Nephron progenitor cell (in vitro differentiated cells): ENCODE measurements around the gene KRTAP10-10.

Source experiments
- DNase-seq: peaks from one replicate; pipeline ENCODE4 v3.0.0; 2021
- H3K27ac Mint-ChIP-seq: 2 replicates; pipeline ENCODE4 v1.8.0; 2021; ENCODE audit warnings: mild to moderate bottlenecking, moderate library complexity, mixed read lengths
- H3K27me3 Mint-ChIP-seq: 2 replicates; pipeline ENCODE4 v1.8.0; 2021; ENCODE audit warnings: mild to moderate bottlenecking, low read depth, mixed read lengths; ENCODE audit not compliant: poor library complexity
- H3K36me3 Mint-ChIP-seq: 2 replicates; pipeline ENCODE4 v1.8.0; 2021; ENCODE audit warnings: low read depth, mixed read lengths
- H3K4me1 Mint-ChIP-seq: 2 replicates; pipeline ENCODE4 v1.8.0; 2021; ENCODE audit warnings: mixed read lengths
- H3K4me3 Mint-ChIP-seq: 2 replicates; pipeline ENCODE4 v1.8.0; 2021; ENCODE audit warnings: mild to moderate bottlenecking, moderate library complexity, mixed read lengths
- H3K9me3 Mint-ChIP-seq: 2 replicates; pipeline ENCODE4 v1.8.0; 2021; ENCODE audit warnings: mild to moderate bottlenecking, moderate library complexity, mixed read lengths
- CTCF ChIP-seq: fragments of 200-600 bp; sonication (generic); IDR thresholded peaks from 2 replicates; pipeline ENCODE4 v1.5.0; 2021; ENCODE audit warnings: antibody characterized with exemption

The KRTAP10-10 gene

GRCh38 chr21:44592446-44593311 lies 44.5 kb upstream of the KRTAP10-10 start, which contains the start of gene KRTAP10-6:
TSS of gene KRTAP10-6 (minus strand) at chr21:44592505. CDS start at chr21:44592484, 21 bp downstream.
- peak within 1 kb of the TSS; percentile 92 for H3K27ac Mint-ChIP-seq
- no peak for DNase-seq
- peaks cover under 1% of the 10 kb centered on the region for H3K36me3 Mint-ChIP-seq
- TF ChIP-seq CTCF, result no peak
- peaks cover 35% of the 10 kb centered on the region for H3K4me1 Mint-ChIP-seq
- H3K4me3 Mint-ChIP-seq, result no peak within 1 kb of the TSS
- peaks cover 4% of the 10 kb centered on the region for H3K27me3 Mint-ChIP-seq
- H3K9me3 Mint-ChIP-seq, result peaks cover 11% of the 10 kb centered on the region

GRCh38 chr21:44593598-44594405 lies 43.4 kb upstream of the KRTAP10-10 start:
- no peak for TF ChIP-seq CTCF
- Mint-ChIP-seq H3K27me3 (peaks cover 5% of the 10 kb centered on the region), H3K27ac (peak overlapping the region; percentile 82), H3K9me3 (peaks cover 18% of the 10 kb centered on the region), H3K4me1 (peaks cover 46% of the 10 kb centered on the region), H3K36me3 (peaks cover 11% of the 10 kb centered on the region), H3K4me3 (peak overlapping the region; percentile 19)
- DNase-seq, result no peak

DNA sequence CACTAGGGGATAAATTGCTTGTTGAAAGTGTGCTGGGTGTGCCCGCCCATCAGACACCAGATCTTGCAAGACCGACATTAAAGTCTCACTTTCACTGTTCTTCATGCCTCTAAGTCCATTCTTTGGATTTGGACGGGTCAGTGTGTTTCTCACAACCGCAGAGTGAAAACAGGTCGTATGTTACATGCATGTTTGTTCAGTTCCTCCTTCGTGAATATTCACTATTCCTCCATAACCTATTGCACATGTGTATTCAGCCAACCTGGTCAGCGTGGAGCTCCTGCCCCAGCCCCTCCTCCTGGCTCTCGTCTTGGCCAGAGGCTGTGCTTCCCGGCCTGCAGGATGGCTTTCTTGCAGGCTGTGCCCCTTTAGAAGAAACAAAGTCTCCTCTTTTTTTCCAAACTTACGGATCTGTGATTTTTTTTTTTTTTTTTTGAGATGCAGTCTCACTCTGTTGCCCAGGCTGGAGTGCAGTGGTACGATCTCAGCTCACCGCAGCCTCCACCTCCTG lies 42.7 kb upstream of the KRTAP10-10 start:
- peaks cover 5% of the 10 kb centered on the region for H3K27me3 Mint-ChIP-seq
- H3K36me3 Mint-ChIP-seq, result peaks cover 12% of the 10 kb centered on the region
- DNase-seq, result no peak
- H3K4me1 Mint-ChIP-seq, result peaks cover 48% of the 10 kb centered on the region
- H3K27ac Mint-ChIP-seq, result no peak overlapping the region
- peaks cover 23% of the 10 kb centered on the region for H3K9me3 Mint-ChIP-seq
- no peak for TF ChIP-seq CTCF
- H3K4me3 Mint-ChIP-seq, result no peak overlapping the region

GRCh38 chr21:44595524-44595923 lies 41.6 kb upstream of the KRTAP10-10 start:
- peaks cover 12% of the 10 kb centered on the region for H3K36me3 Mint-ChIP-seq

More at GRCh38 chr21:44595524-44595923, 41.6 kb upstream of the KRTAP10-10 start:
- Mint-ChIP-seq H3K27ac (no peak overlapping the region), H3K4me3 (no peak overlapping the region), H3K9me3 (peaks cover 26% of the 10 kb centered on the region), H3K27me3 (peaks cover 5% of the 10 kb centered on the region), H3K4me1 (peaks cover 56% of the 10 kb centered on the region)
- no peak for DNase-seq
- TF ChIP-seq CTCF, result no peak
